ENCODE results near the gene TSPEAR. TPM values are rescaled to one million over a fixed set of nuclear protein-coding genes. Genes with fewer than 3 reads are reported as not detected.
"Not testable (repeated sequence)": the region's sequence is repeated elsewhere in the genome, so short reads cannot be mapped to it uniquely, and the experiment has no call there.

Gene TSPEAR
- total RNA-seq, 1 donor from 2014 or later = not detected

DNA sequence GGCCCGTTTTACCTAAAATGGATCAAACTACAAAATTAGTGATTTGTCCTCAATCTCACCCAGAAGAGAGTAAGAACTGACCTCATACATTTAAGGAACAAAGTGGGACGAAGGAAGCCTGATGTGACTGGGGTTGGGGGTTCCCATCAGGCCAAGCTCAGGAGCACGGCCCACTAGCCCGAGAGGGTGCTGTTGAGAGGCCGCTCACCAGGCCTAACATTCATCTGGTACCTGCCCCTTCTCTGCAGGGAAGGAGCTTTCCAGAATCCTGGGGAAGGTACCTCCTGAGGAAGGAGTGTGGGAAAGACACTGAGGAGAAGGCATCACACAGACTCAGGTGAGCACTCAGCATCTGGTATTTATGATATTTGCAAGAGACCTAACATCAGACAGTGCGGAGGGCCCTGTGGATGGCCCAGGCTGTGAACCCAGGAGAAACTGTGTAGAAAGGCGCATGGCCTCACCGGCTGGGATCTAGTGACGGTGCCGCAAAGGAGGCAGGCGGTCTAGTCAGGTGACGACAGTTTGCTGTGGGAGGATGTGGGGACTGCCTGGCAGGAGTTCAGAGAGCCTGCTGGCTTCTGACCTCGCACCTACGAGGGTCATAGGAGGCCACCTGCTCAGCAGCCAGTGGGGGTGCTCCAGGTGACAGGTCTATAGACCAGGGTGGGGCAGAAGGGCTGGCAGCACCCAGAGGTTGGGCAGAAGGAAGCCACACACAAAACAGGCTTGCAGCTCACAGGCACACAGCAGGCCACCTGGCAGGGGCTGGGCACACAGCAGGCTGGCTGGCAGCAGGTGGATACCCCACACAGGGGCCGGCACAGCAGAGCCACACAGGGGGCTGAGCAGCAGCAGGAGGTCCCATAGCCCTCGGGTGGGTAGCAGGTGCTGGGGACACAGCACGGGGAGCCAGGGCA lies 57.5 kb downstream of the TSPEAR start:
- peak overlapping the region; percentile 15 for H3K4me3 Mint-ChIP-seq
- peaks cover 29% of the 10 kb centered on the region for H3K36me3 Mint-ChIP-seq (ENCODE audit: low read depth)
- peaks cover 49% of the 10 kb centered on the region for H3K4me1 Mint-ChIP-seq (ENCODE audit: low read depth)
- intact Hi-C loops (cut with micrococcal nuclease) = no loop called here
- peaks cover 47% of the 10 kb centered on the region for H3K9me3 Mint-ChIP-seq
- H3K27me3 Mint-ChIP-seq (ENCODE audit: insufficient read depth) = no peaks in the 10 kb centered on the region
- H3K27ac Mint-ChIP-seq = no peak overlapping the region
- no peak for DNase-seq (ENCODE audit: low spot score)

DNA sequence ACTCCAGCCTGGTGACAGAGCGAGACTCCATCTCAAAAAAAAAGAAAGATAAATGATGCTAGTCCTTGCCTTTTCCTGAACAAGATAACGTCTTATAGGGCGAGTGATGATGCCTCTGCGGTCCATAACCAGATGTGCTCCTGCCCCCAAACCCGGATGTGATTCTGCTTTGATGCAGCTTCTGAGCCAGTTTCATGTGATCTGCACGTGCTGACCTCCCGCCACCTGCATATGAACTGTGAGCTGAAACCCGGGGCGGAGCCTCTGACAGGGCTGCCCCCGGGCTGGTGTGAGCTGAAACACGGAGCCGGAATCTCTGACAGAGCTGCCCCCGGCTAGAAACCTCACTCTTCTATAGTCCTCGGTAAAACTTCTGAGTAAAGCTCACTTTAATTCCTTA lies 58.2 kb downstream of the TSPEAR start:
- H3K27me3 Mint-ChIP-seq (ENCODE audit: insufficient read depth) = no peaks in the 10 kb centered on the region
- H3K4me3 Mint-ChIP-seq = no peak overlapping the region
- peaks cover 40% of the 10 kb centered on the region for H3K9me3 Mint-ChIP-seq
- no peak for DNase-seq (ENCODE audit: low spot score)
- intact Hi-C loops (cut with micrococcal nuclease) = no loop called here
- H3K4me1 Mint-ChIP-seq (ENCODE audit: low read depth) = peaks cover 41% of the 10 kb centered on the region
- no peak overlapping the region for H3K27ac Mint-ChIP-seq
- peaks cover 25% of the 10 kb centered on the region for H3K36me3 Mint-ChIP-seq (ENCODE audit: low read depth)

DNA sequence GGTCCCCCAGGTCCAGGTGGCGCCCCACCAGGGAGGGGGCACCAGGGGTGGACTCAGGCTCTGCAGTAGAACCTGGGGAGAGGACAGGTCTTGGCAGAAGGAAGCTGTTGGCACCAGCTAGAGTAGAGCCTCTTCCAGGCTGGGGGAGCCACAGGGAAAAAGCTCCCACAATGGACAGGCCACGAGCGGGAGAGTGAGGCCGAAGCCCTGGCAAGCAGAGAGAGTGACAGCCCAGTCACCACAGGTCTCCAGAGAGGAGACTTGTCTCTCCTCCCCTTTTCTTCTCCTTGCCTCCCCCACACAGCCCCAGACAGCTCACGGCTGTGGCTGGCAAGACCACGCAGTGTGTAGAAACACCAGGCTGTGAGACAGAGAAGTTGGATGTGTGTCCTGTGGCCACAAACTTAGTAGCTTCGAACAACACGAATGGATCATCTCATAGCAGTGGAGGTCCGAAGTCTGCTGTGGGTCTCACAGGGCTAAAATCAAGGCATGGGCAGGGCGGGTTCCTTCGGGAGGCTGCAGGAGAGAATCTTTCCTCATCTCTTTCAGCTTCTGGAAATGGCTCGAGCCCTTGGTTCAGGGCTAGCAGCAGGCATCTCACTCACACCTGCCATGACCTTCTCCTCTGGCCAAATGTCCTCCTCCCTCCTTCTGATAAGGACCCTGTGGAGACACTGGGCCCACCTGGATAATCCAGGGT lies 60.2 kb downstream of the TSPEAR start:
- Mint-ChIP-seq H3K27ac (no peak overlapping the region), H3K36me3 (ENCODE audit: low read depth) (peaks cover 10% of the 10 kb centered on the region), H3K27me3 (ENCODE audit: insufficient read depth) (no peaks in the 10 kb centered on the region), H3K9me3 (peaks cover 21% of the 10 kb centered on the region), H3K4me3 (no peak overlapping the region), H3K4me1 (ENCODE audit: low read depth) (peaks cover 21% of the 10 kb centered on the region)
- DNase-seq (ENCODE audit: low spot score) = no peak
- intact Hi-C loops (cut with micrococcal nuclease) = no loop called here

DNA sequence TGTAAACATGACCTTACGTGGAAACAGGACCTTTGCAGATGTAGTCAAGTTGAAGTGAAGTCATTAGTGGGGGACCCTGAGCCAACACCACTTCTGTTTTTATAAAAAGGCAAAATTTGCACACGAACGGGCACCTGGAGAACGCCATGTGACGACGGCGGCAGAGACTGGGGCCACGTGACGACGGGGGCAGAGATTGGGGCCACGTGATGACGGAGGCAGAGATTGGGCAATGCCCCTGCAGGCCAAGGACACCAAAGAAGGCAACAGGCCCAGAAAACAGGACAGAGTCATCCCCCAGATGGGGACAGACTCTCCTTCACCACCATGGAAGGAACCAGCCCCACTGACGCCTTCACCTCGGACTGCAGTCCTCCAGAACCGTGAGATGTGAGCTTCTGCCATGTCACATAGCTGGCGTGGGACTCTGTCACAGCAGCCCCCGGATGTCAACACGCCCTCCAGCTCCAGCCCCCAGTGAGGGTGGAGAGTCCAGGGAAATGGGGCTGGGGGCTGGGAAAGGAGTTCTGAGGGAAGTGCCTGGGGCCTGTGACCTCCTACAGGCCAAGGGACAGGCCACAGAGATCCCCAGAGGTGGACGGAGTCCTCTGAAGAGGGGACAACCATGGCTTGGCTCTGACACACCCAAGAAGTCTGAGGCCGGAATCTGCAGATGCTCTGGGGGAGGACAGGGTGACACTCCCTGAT lies 61.0 kb downstream of the TSPEAR start:
- peaks cover 2% of the 10 kb centered on the region for H3K27me3 Mint-ChIP-seq (ENCODE audit: insufficient read depth)
- peaks cover 20% of the 10 kb centered on the region for H3K4me1 Mint-ChIP-seq (ENCODE audit: low read depth)
- no peak overlapping the region for H3K27ac Mint-ChIP-seq
- intact Hi-C loops (cut with micrococcal nuclease) = no loop called here
- H3K9me3 Mint-ChIP-seq = peaks cover 17% of the 10 kb centered on the region
- DNase-seq (ENCODE audit: low spot score) = no peak
- H3K36me3 Mint-ChIP-seq (ENCODE audit: low read depth) = peaks cover 9% of the 10 kb centered on the region
- H3K4me3 Mint-ChIP-seq = no peak overlapping the region

DNA sequence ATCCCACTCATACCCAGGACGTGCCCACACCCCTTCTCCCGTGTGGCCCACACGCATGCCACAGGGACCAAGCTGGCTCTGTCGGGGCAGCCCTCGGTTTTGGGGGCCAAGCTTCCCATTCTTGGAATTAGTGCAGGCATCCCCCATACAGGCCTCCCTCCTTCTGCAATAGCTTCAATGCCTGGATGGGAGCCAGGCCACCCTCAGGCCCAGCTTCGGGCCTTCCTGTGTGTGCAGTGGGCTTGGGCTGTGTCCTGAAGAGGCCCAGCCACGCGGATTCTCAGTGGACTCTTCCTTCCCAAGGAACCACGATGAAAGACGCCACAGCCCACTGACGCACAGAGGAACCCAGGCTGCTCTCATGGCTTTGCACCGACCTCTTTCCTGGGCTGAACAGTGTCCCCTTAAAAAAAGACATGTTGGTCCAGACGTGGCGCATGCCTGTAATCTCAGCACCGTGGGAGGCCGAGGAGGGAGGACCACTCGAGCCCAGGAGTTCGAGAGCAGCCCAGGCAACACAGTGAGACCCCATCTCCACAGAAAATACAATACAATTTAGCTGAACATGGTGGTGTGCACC lies 61.8 kb downstream of the TSPEAR start:
- peaks cover 17% of the 10 kb centered on the region for H3K9me3 Mint-ChIP-seq
- H3K4me3 Mint-ChIP-seq = no peak overlapping the region
- DNase-seq (ENCODE audit: low spot score) = no peak
- H3K4me1 Mint-ChIP-seq (ENCODE audit: low read depth) = peaks cover 12% of the 10 kb centered on the region
- peaks cover 3% of the 10 kb centered on the region for H3K36me3 Mint-ChIP-seq (ENCODE audit: low read depth)
- H3K27me3 Mint-ChIP-seq (ENCODE audit: insufficient read depth) = peaks cover 2% of the 10 kb centered on the region
- intact Hi-C loops (cut with micrococcal nuclease) = no loop called here
- no peak overlapping the region for H3K27ac Mint-ChIP-seq

DNA sequence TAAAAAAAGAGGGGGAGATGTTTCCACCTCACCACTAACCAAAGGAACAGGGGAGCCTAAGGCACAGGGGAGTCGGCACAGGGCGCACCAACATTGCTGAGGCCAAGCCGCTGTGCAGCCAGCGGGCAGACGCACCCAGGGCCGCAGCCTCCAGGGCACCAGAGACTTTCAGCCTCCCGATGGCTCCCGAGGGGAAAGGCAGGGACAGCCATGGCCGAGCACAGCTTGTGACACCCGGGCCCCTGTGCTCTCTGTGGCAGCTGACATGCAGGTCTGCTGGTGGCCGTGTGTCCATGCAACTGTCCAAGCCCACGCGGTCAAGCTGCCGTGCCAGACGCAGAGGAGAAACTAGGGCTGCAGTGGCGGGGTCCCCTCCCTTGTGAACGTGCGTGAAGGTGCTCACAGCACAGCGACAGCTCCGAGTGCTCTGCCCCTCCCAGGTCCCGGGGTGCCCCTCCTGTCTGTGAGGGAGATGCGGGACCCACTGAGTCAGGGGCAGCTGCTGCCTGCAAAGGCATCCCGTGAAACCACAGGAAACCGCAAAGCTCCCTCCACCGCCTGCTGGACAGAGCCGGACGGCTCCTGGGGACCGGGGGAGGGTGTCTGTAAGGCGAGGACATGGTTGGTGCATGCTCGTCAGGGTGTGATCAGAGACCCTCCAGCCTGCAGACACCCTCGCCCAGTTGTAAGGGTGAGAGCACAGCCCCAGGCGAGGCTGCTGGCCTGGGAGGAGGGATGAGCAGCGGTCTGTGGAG lies 62.6 kb downstream of the TSPEAR start:
- DNase-seq (ENCODE audit: low spot score) = no peak
- intact Hi-C loops (cut with micrococcal nuclease) = no loop called here
- Mint-ChIP-seq H3K9me3 (peaks cover 23% of the 10 kb centered on the region), H3K27ac (no peak overlapping the region), H3K27me3 (ENCODE audit: insufficient read depth) (peaks cover 2% of the 10 kb centered on the region), H3K4me1 (ENCODE audit: low read depth) (peaks cover 7% of the 10 kb centered on the region), H3K4me3 (no peak overlapping the region), H3K36me3 (ENCODE audit: low read depth) (peaks cover 2% of the 10 kb centered on the region)

DNA sequence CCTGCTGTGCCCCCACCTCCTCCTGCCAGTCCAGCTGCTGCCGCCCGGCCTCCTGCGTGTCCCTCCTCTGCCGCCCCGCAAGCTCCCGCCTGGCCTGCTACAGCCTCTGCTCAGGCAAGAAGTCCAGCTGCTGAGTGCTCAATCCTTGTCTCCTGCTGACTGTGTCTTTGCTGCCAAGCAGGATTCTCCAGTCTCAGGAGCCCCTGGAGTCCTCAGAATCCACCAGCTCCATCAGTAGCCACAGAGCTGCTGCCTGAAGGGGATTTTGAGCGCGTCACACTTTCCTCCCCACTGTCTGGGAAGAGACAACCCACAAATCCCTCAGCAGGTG lies 64.2 kb downstream of the TSPEAR start:
- peaks cover 2% of the 10 kb centered on the region for H3K27me3 Mint-ChIP-seq (ENCODE audit: insufficient read depth)
- peaks cover 2% of the 10 kb centered on the region for H3K36me3 Mint-ChIP-seq (ENCODE audit: low read depth)
- H3K4me1 Mint-ChIP-seq (ENCODE audit: low read depth) = no peaks in the 10 kb centered on the region
- peaks cover 27% of the 10 kb centered on the region for H3K9me3 Mint-ChIP-seq
- no peak overlapping the region for H3K4me3 Mint-ChIP-seq
- no peak for DNase-seq (ENCODE audit: low spot score)
- intact Hi-C loops (cut with micrococcal nuclease) = no loop called here
- no peak overlapping the region for H3K27ac Mint-ChIP-seq

DNA sequence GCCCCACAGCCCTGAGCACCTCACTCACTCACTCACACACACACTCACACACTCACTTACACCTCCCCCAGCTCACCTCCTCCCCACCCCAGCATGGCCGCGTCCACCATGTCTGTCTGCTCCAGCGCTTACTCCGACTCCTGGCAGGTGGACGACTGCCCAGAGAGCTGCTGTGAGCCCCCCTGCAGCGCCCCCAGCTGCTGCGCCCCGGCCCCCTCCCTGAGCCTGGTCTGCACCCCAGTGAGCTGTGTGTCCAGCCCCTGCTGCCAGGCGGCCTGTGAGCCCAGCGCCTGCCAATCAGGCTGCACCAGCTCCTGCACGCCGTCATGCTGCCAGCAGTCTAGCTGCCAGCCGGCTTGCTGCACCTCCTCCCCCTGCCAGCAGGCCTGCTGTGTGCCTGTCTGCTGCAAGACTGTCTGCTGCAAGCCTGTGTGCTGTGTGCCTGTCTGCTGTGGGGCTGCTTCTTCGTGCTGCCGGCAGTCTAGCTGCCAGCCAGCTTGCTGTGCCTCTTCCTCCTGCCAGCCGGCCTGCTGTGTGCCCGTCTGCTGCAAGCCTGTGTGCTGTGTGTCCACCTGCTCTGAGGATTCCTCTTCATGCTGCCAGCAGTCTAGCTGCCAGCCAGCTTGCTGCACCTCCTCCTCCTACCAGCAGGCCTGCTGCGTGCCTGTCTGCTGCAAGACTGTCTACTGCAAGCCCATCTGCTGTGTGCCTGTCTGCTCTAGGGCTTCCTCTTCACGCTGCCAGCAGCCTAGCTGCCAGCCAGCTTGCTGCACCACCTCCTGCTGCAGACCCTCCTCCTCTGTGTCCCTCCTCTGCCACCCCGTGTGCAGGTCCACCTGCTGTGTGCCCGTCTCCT lies 64.8 kb downstream of the TSPEAR start, which contains the start of gene KRTAP10-11:
Gene KRTAP10-11, plus strand, starts transcription at position 49 of the 856 bp plus-strand sequence. Its CDS starts 45 bp downstream, at position 94.
- peaks cover 33% of the 10 kb centered on the region for H3K9me3 Mint-ChIP-seq
- H3K4me1 Mint-ChIP-seq (ENCODE audit: low read depth); intact Hi-C loops (cut with micrococcal nuclease); H3K27me3 Mint-ChIP-seq (ENCODE audit: insufficient read depth); H3K36me3 Mint-ChIP-seq (ENCODE audit: low read depth); H3K4me3 Mint-ChIP-seq; H3K27ac Mint-ChIP-seq; DNase-seq (ENCODE audit: low spot score): not testable (repeated sequence)

DNA sequence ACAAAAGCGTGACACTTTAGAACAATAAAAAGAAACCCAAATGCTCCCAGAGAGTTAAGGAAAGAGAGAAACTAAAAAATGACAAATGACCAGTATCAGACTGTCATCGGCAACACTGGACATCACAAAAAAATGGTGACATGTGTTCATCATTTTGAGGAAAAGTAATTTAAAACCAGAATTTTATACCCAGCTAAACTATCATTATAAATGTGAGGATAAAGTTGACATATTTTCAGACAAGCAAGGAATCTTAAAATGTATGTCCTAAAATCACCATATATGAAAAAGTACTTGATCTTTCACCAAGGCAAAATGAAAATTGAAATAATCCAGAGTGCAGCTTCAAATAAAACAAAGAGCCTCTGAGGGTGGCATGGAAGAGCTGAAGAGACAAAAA lies 66.5 kb downstream of the TSPEAR start:
- Mint-ChIP-seq H3K36me3 (ENCODE audit: low read depth) (peaks cover 3% of the 10 kb centered on the region), H3K9me3 (peaks cover 50% of the 10 kb centered on the region), H3K27me3 (ENCODE audit: insufficient read depth) (peaks cover 2% of the 10 kb centered on the region), H3K4me1 (ENCODE audit: low read depth) (no peaks in the 10 kb centered on the region), H3K4me3 (no peak overlapping the region), H3K27ac (no peak overlapping the region)
- DNase-seq (ENCODE audit: low spot score) = no peak
- intact Hi-C loops (cut with micrococcal nuclease) = no loop called here

DNA sequence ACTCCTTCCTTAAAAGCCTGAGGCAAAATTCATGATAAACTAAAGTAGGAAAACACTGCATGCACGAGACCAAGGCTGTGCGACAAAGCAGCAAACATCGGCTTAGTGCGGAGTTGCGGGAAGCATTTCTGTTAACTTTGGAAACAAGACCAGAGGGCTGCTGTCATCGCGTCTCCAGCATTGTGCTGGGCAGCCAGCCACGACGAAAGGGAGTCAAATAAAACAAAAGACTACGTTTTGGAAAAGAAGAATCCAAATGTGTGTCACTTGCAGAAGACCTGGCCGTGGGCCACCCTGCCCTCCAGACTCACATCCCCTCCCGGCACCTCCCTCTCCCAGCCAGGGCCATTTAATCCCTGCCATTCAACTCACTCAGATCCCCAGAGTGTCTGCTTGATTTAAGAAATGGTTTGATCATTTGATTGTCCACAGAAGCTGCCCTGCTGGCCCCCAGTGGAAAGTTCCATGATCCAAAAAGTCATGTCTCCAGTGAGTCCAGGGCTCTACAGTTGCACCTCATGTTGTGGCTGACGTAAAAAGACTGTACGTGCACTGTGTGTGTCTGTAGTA lies 67.5 kb downstream of the TSPEAR start:
- H3K27me3 Mint-ChIP-seq (ENCODE audit: insufficient read depth) = peaks cover 2% of the 10 kb centered on the region
- H3K4me3 Mint-ChIP-seq = no peak overlapping the region
- H3K36me3 Mint-ChIP-seq (ENCODE audit: low read depth) = peaks cover 3% of the 10 kb centered on the region
- H3K9me3 Mint-ChIP-seq = peaks cover 52% of the 10 kb centered on the region
- H3K27ac Mint-ChIP-seq = no peak overlapping the region
- H3K4me1 Mint-ChIP-seq (ENCODE audit: low read depth) = no peaks in the 10 kb centered on the region
- intact Hi-C loops (cut with micrococcal nuclease) = no loop called here
- no peak for DNase-seq (ENCODE audit: low spot score)

DNA sequence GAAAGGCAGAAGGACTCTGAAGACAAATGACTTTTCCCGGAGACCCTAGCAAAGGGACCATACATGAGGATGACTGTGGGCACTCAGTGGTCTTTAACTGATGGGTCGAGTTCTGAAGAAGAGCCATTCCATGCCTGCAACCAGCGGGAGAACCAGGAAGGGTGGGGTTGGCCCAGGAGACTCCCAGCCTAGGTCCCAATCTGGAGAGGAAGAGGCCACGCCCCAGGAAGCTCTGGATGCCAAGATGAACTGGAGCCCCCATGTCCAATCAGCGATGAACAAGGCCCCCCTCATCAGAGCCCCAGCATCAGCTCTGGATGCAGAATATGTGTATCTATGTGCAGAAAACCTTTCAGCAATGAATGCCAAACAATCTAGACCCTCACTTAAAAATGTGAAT lies 70.6 kb downstream of the TSPEAR start:
- intact Hi-C loops (cut with micrococcal nuclease) = no loop called here
- peaks cover 52% of the 10 kb centered on the region for H3K9me3 Mint-ChIP-seq
- no peaks in the 10 kb centered on the region for H3K4me1 Mint-ChIP-seq (ENCODE audit: low read depth)
- H3K36me3 Mint-ChIP-seq (ENCODE audit: low read depth) = peaks cover 3% of the 10 kb centered on the region
- H3K4me3 Mint-ChIP-seq = no peak overlapping the region
- peaks cover 2% of the 10 kb centered on the region for H3K27me3 Mint-ChIP-seq (ENCODE audit: insufficient read depth)
- H3K27ac Mint-ChIP-seq = no peak overlapping the region
- DNase-seq (ENCODE audit: low spot score) = no peak
